ENCODE data around the gene POU6F2. TPM values are rescaled to one million over a fixed set of nuclear protein-coding genes. Genes with fewer than 3 reads are reported as not detected.

POU6F2 gene
- total RNA-seq, 1 experiment from 2014 or later = 0.27 TPM

DNA sequence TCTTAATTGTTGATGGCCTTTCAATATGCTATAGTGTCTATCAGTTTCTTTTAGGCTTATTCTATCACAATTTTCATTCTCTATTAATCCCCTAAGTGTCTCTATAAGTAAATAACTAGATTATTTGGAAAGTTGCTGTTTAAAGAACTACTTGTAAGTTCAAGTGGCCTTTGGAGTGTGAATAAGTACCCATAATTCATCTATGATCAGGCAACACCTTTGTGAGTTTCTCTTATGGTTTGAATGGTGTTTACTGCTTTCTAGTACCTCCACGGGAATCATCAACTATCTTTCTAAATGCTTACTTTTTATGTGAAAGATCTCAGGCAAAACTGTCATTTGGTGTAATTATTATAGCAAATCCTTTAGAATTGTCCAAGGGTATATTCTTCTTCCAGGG, 166.7 kb downstream of the POU6F2 start:
- no TSS peak for BruUV-seq (replicated peaks)
- POLR2A ChIA-PET = no interaction called here

More for the DNA sequence above, 166.7 kb downstream of the POU6F2 start:
- H3K79me2 ChIP-seq (ENCODE audit: insufficient read depth, low read length) = no peaks in the 10 kb centered on the region
- intact Hi-C loops (cut with micrococcal nuclease) = no loop called here
- no peak overlapping the region for H3K27ac ChIP-seq (ENCODE audit: low read depth, low read length)
- no peaks in the 10 kb centered on the region; the same call in 1 of the 2 replicates for H4K20me1 ChIP-seq (ENCODE audit: insufficient read depth)
- H2AFZ ChIP-seq (ENCODE audit: low read depth, low read length, poor library complexity, severe bottlenecking) = no peak overlapping the region
- no peaks in the 10 kb centered on the region for H3K9me3 ChIP-seq (ENCODE audit: control insufficient read depth in 1 of 2, insufficient read depth in 1 of 2, low read depth in 1 of 2, low read length in 2 of 2)
- ChIA-PET CTCF (no interaction called here), RAD21 (ENCODE audit: low non-redundant PET in 1 of 2, low total read pairs in 2 of 2, uncharacterized antibody in 2 of 2, unreplicated experiment in 2 of 2) (no interaction called here)
- no peaks in the 10 kb centered on the region for H3K9me2 ChIP-seq (ENCODE audit: insufficient read depth)
- no peaks in the 10 kb centered on the region for H3K36me3 ChIP-seq (ENCODE audit: control insufficient read depth in 1 of 2, insufficient read depth in 2 of 2, low read length in 2 of 2)
- H3K27me3 ChIP-seq (ENCODE audit: insufficient read depth, low read length) = peaks cover 39% of the 10 kb centered on the region
- H3K4me3 ChIP-seq (replicated peaks in 1 of 2; ENCODE audit: low read depth in 1 of 2, low read length in 2 of 2) = no peak overlapping the region
- DNase-seq (ENCODE audit: low read depth, low spot score) (no peak), ATAC-seq (no peak)
- H3K9ac ChIP-seq (ENCODE audit: low read length) = no peak overlapping the region
- H3K4me1 ChIP-seq (ENCODE audit: control insufficient read depth in 1 of 2, insufficient read depth in 2 of 2, low read length in 2 of 2) = no peaks in the 10 kb centered on the region
- TF ChIP-seq ELF1 (IDR thresholded peaks at IDR 0.05; ENCODE audit: borderline replicate concordance, low read depth) = no peak
- TF ChIP-seq CEBPB (IDR thresholded peaks at IDR 0.05; ENCODE audit: low read depth) = no peak
- TF ChIP-seq EZH2phosphoT487 (IDR thresholded peaks at IDR 0.05; ENCODE audit: borderline replicate concordance) = no peak
- TF ChIP-seq JUND (IDR thresholded peaks at IDR 0.05) = no peak
- TF ChIP-seq SIN3A (IDR thresholded peaks at IDR 0.05; ENCODE audit: low read depth) = no peak
- no peak for TF ChIP-seq ZFX (IDR thresholded peaks at IDR 0.05)
- TF ChIP-seq, protein P1, sequence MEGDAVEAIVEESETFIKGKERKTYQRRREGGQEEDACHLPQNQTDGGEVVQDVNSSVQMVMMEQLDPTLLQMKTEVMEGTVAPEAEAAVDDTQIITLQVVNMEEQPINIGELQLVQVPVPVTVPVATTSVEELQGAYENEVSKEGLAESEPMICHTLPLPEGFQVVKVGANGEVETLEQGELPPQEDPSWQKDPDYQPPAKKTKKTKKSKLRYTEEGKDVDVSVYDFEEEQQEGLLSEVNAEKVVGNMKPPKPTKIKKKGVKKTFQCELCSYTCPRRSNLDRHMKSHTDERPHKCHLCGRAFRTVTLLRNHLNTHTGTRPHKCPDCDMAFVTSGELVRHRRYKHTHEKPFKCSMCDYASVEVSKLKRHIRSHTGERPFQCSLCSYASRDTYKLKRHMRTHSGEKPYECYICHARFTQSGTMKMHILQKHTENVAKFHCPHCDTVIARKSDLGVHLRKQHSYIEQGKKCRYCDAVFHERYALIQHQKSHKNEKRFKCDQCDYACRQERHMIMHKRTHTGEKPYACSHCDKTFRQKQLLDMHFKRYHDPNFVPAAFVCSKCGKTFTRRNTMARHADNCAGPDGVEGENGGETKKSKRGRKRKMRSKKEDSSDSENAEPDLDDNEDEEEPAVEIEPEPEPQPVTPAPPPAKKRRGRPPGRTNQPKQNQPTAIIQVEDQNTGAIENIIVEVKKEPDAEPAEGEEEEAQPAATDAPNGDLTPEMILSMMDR (IDR thresholded peaks at IDR 0.05 in 2 of 3, conservative IDR thresholded peaks at IDR 0.05 in 1 of 3; ENCODE audit: borderline replicate concordance in 1 of 3, insufficient read depth in 1 of 3, low read depth in 2 of 3, low read length in 2 of 3) = no peak
- no peak for TF ChIP-seq SP1 (IDR thresholded peaks at IDR 0.05; ENCODE audit: low read depth)
- no peak for TF ChIP-seq YY1 (IDR thresholded peaks at IDR 0.05; ENCODE audit: extremely low read depth, insufficient replicate concordance, low read depth, low read length)
- no peak for TF ChIP-seq RAD21 (IDR thresholded peaks at IDR 0.05; ENCODE audit: low read depth)
- TF ChIP-seq EZH2 (IDR thresholded peaks at IDR 0.05) = no peak
- TF ChIP-seq ZBTB33 (IDR thresholded peaks at IDR 0.05; ENCODE audit: extremely low read depth, insufficient replicate concordance, low read length) = no peak
- TF ChIP-seq TCF7L2 (IDR thresholded peaks at IDR 0.05; ENCODE audit: borderline replicate concordance, extremely low read depth, insufficient read depth, insufficient read length) = no peak
- TF ChIP-seq SRF (IDR thresholded peaks at IDR 0.05; ENCODE audit: low read depth) = no peak
- no peak for TF ChIP-seq POLR2AphosphoS5 (IDR thresholded peaks at IDR 0.05; ENCODE audit: low read depth, low read length)
- TF ChIP-seq, protein P2, sequence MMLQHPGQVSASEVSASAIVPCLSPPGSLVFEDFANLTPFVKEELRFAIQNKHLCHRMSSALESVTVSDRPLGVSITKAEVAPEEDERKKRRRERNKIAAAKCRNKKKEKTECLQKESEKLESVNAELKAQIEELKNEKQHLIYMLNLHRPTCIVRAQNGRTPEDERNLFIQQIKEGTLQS (IDR thresholded peaks at IDR 0.05) = no peak
- TF ChIP-seq MAX (IDR thresholded peaks at IDR 0.05) = no peak
- no peak for TF ChIP-seq REST (IDR thresholded peaks at IDR 0.05; ENCODE audit: low read depth)
- TF ChIP-seq FOSL1 (IDR thresholded peaks at IDR 0.05; ENCODE audit: low read depth) = no peak
- no peak for TF ChIP-seq ZNF274 (IDR thresholded peaks at IDR 0.05; ENCODE audit: low read depth, low read length)
- H3K4me2 ChIP-seq (ENCODE audit: low read length) = no peak overlapping the region
